Measurements from ENCODE around the gene ZNF526. TPM values are rescaled to one million over a fixed set of nuclear protein-coding genes. Genes with fewer than 3 reads are reported as not detected.

The ZNF526 gene, protein sequence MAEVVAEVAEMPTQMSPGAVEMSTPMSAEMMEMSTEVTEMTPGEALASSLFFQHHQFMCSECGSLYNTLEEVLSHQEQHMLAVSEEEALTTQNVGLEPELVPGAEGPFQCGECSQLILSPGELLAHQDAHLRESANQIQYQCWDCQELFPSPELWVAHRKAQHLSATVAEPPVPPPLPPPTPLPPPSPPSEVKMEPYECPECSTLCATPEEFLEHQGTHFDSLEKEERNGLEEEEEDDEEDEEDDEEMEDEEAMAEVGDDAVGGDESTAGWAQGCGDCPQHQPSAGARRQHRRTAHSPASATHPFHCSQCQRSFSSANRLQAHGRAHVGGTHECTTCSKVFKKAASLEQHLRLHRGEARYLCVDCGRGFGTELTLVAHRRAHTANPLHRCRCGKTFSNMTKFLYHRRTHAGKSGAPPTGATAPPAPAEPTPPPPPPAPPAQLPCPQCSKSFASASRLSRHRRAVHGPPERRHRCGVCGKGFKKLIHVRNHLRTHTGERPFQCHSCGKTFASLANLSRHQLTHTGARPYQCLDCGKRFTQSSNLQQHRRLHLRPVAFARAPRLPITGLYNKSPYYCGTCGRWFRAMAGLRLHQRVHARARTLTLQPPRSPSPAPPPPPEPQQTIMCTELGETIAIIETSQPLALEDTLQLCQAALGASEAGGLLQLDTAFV
- 7.1 and 11.4 TPM in 2 replicates for total RNA-seq

DNA sequence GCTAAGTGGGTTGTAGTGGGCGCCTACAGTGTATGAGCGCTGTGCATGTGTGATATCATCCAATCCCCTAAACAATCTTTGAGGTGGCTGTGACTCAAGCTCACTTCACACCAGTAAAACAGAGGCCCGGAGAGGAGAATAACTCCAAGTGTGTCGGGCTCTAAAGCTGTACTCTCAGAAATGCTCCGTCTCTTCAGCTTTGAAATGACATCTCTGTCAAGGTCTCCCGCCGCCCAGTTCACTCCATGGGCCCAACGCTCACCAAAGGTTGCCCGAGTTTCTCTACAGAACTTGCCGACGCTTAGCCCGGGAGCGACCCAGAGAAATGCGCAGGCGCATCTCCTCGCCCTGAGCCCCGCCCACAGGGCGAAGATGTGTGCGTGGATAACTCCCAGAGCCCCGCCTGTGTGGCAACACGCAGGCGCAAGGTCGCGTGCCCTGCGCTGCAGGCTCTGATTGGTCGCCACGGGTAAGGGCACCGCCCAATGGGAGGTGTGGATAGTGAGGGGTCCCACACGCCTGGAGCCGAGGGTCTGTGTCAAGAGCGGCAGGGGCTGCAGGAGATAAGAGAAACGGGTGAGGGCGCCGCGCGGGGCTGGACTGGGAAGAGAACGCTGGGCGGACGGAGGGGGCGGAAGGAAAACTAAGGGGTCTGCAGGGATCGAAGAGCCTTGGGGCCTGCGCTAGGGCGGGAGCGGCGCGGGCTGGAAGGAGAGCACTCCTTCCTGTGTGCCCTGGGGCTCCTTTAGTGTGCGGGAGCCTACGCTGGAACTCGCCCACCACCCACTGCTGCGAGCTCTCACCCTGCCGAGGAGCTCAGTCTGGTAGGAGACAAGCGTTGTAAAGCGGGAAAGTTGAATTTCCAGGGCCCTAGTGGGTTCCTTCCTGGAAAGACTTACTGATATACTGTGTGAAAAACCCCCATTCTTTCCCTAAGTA lies at the start of gene ZNF526:
ZNF526 (plus strand) TSS at position 501 of the 939 bp plus-strand sequence. CDS start 4,092 bp downstream, outside the sequence.
- DNase-seq (ENCODE audit: low read depth): peak; percentile 95

DNA sequence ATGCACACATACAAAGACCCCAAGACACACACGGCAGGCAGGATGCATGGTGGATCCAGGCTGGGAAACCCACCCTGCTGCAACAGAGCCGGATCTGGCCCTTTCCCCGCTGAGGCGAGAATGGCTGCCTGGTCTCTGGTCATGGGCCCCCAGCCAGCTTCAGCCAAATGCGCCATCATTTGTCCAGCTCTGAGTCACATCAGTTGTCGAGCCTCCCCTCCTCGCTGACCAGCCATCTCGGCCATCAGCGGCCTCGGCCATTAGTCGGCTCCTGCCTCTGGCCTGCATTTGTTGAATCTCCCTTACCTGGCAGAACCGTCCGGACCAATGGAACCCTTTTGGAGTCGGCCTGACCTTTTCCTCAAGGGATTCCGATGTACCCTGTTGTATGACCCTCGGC lies 49.4 kb upstream of the ZNF526 start:
- no peak for DNase-seq (ENCODE audit: low read depth)

DNA sequence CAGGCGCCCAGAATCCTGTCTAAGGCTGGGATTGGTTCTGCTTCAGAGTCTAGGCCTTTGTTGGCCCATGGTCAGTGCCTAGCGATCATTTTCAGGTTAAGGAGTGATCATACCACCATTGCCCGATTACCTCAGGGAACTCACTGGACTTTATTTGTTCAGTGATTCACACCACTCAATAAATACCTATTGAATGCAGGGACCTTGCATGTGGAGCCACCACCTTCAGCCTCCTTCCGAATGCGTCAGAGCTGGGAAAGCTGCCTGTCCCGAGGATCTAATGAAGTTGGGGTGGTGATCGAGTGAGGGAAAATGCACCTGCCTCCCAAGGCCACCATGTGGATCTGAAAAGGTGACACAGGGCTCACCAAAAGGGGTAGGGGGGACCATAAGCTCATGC lies 47.9 kb upstream of the ZNF526 start:
- DNase-seq (ENCODE audit: low read depth): no peak

DNA sequence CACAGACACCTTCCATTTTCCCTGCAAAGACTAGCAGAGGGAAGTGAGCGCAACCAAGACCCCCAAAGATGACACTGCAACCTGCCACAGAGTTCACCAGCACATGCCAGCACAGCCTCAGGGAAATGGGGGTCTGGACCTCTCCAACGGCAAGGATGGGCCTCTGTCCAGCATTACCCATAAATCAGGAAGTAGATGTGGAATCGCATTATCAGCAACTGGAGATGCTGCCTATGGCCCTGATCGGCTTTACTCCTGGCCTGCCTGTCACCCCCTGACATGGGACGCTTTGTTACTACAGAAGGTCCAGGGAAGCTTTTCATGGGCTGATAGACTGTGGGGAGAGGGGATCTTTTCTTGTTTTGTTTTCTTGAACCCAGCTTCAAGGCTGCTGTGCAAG lies 46.4 kb upstream of the ZNF526 start:
- DNase-seq (ENCODE audit: low read depth): no peak

DNA sequence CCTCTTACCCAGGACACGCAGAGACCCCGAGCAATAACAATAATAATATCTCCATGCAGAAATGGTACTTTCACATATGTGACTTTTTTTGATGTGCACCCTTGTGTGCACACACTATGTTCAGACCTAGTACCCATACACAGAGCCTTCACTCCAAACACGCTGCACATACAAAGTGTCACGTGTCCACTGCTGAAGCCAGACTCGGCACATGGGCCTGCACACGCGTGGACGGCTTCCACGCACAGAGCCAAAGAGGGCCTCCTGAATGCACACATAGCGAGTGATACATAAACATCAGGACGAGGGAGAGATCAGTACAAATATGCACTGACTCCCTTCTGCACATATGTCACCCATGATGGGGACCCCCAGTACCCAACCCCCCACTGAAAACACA lies 45.9 kb upstream of the ZNF526 start:
- DNase-seq (ENCODE audit: low read depth): no peak

DNA sequence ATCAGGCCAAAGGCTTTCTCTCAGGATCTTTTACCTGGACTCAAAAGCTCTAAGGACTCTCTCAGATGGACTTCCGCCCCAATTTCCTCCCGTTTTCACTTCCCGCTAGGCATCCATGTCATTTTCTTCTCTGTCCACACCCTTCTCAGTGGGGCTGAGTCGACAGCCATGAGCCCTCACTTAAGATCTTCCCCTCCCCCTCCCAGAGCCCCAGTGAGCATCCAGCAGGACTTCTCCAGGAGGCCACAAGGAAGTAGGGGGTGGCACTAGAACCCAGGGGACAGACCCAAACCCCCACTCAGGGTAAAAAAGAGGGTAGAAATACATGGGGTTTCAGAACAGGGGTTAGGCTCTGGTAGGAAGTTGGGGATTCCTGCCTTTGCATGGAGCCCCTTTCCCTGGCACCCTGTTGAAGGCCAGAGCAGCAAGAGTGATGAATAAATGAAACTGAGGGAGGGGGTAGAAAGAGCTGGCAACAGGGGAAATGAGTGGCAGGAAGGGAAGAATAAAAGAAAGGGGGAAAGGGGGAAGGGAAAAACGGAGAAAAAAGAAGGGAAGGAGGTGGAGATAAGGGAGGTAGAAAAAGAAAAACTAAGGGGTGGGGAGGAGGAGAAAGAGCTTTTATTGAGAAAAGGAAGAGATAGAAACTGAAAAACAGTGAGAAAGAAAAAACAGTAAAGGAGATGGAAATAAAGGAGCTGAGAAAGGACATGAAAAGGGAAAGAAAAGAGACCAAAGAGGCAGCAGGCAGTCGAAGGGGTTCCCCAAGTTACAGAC lies 45.0 kb upstream of the ZNF526 start:
- DNase-seq (ENCODE audit: low read depth): no peak

DNA sequence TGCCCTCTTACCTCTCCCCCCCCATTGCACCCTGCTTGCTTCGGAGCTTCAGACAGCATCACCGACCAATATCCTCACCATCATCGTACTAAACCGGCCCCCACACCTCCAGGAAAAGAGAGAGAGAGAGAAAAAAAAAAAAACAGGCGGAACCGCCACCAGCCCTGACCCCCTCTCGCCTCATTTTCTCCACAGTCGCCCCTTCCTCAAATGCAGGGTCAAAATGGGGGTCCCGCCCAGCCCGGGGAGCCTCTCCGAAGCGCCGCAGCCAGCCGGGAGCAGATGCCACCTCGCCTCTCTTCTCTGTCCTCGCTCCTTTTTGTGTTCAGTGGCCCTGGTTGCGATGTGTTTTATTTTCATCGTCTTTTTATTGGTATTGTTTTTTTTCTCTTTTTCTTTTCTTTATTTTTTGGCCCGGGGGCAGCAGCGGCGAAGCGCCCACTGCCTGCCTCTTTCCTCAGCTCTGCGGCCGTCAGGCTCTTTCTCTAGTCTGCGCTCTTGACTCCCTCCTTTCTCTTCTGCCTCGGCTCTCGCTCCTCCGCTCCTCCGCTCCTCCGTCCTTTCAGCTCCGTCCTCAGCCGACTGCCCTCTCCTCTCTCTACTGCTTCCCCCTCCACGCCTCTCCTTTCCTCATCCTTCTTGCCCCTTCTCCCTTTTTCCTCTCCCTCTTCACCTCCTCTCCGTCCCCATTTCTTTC lies 44.0 kb upstream of the ZNF526 start:
- DNase-seq (ENCODE audit: low read depth): no peak

DNA sequence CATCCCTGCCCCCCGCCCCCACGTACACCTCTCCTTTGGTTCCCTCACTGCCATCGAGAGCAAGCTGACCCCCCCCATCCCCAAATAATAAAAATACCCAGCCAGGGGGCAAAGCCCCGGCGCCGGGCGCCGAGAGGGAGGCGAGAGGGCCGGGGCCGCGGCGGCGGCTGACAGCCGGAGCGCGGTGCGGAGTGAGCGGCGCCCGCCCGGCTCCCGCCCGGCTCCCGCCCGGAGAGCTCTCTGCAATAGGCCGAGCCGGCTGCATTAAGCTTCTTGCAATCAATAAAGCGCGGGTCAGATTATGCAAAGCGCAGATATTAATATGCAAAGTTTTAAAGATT lies 43.5 kb upstream of the ZNF526 start:
- no peak for DNase-seq (ENCODE audit: low read depth)

DNA sequence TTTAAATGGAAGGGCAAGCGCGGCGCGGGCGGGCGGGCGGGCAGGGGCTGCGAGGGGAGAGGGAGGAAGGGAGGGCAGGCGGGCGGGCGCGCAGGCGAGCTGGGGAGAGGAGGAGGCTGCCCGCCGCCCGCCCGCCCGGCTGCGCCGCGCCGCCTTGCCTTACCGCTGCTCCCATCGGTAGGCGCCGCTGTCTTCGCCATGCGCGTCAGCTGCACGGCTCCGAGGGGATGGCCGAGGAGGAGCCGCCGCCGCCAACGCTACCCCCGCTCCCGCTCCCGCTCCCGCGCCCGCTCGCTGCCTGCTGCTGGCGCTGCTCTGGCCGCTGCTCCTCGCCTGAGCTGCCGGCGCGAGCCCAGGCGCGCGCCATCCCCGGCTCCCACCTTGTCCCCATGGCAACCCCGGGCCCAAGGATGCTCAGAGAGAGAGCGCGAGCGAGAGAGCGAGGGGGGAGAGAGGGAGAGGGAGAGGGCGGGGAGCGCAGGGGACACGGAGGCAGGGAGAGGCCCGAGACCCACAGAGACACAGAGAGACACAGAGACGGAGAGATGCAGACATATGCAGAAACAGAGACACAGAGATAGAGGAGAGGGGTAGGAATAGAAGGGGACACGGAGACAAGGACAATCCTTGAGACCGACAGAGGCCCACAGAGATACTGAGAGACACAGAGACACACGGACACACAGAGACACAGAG lies 43.0 kb upstream of the ZNF526 start:
- peak; percentile 6 for DNase-seq (ENCODE audit: low read depth)

DNA sequence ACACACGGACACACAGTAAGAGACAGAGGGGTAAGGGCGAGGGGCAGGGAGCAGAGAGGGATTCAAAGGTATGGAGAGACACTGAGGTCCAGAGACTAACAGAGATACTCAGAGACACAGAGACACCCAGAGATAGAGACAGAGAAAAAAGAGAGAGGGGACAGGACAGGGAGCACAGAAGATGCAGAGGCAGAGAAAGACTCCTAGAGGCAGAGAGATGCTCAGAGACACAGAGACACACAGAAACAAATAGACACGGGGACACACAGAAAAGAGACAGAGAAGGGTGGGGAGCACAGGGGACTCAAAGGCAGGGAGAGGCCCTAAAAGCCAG lies 42.5 kb upstream of the ZNF526 start:
- no peak for DNase-seq (ENCODE audit: low read depth)

DNA sequence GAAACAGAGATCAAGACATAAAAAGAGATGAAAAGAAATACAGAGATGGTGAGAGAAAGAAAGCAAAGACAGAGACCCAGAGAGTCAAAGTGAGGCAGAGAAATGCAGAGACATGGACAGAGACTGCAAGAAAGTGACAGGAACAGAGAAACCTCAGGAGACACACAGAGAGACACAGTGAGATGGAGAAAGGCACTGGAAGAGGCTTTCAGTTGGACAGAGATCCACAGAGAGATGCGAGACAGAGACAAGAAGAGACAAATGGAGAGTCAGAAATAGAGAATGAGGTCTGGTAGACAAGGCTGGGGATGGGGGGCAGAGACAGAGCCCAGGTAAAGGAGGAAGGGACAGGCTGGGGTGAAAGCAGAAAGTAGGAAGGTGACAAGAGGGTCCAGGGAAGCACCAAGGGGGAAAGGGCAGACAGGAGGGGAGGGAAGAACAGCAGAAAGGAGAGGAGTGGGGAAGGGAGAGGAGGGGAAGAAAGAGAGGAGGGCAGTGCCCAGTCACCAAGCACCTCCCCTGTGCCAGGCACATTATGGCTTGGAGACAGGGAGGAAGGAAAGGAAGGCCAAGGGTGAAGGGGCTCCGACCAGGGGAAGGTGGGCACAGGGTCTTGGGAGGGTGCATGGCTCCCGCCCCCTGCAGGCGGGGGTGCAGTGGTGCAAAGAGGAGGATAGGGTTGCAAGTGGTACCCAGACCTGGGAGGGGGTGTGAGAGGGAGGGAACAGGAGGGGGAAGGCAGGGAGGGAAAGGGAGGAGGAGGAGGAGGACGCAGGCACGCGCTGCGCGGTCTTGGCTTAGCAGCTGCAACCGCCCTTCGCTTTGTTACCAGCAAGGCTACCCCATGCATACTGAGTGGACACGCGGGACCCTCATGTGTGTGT lies 41.1 kb upstream of the ZNF526 start:
- DNase-seq (ENCODE audit: low read depth): no peak

DNA sequence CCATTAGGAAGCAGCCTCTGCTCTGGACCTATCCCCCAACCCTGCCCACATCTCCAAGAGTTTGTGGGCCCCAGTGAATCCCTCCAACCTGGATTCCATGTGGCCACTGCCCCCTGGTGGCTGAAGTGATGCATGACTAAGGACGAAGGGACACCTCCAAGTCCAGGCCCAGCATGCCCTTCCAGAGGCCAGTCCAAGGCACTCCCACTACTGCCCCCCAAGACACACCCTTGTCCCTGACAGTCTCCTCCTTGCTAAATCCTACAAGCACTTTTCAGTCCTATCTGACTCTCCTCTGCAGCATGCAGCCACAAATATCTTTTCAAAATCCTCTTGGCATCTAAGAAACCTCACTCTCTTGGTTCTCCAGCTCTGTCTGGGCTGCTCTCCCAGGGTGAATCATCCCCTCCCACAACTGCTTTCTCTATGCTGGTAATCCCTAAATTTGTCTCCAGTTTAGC lies 35.7 kb upstream of the ZNF526 start:
- DNase-seq (ENCODE audit: low read depth): peak; percentile 51

DNA sequence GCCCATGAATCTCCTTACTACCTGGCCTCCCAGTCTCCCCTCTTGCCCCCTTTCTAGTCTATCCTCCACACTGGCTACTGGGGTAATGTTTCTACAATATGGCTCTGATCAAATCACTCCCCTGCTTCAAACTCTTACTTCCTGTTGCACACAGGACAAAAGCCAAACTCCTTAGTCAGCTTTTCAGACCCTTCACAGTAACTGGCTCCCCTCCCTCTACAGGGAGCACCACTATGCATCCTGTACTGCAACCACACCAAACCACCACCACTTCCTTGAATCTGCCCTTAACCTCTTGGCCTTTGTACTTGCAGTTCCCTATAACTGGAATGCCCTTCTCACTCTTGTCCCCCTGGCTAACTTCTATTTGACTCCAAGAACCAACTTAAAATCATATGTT lies 34.8 kb upstream of the ZNF526 start:
- DNase-seq (ENCODE audit: low read depth): no peak

DNA sequence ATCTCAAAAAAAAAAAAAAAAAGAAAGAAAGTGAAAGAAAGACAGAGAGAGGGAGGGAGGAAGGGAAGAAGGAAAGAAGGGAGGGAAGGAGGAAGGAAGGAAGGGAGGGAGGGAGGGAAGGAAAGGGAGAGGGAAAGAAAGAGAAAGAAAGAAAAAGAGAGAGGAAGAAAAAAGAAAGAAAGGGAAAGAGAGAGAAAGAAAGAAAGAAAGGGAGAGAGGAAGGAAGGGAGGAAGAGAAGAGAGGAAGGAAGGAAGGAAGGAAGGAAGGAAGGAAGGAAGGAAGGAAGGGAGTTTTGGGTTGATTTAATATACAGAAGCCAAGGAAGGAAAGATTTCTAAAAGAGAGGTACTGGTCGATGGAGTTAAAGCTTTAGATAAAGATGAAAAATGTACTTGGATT lies 31.4 kb upstream of the ZNF526 start:
- no peak for DNase-seq (ENCODE audit: low read depth)

DNA sequence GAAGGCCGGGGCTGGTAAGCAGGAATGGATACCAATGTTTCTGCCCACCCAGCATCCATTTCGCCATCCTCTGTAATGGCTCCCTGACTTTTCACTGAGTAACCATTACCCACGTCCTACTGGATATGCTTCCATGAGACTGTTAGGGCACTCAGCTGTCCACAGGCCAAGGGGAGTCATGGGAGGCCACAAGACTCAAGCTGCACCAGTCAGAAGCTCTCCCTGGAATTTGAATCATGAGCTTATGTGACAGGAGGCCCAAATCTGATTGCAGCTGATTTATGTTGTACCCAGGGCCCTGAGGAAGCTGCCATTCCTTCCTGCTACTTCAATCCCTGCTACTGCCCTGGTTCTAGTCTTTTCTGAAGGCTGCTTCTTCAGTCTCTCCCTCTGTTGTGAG lies 31.0 kb upstream of the ZNF526 start:
- DNase-seq (ENCODE audit: low read depth): peak; percentile 4

DNA sequence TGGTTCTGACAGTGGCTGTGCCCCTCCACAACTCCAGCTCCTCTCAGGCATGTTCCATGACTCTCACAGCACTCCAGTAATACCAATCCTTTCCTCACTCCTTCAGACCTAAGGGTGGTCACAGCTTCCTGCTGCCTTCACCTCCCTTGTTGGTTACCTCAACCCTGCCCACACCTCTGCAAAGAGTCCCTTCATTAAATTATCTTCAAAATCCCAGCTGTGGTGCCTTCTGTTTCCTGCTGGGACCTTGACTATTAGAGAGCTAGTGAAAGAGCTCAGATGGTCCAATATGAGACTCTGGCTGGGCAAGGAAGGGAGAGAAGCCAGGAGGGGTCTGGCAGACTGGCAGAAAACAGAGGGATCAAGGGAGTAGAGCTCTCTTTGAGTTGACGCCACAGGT lies 28.8 kb upstream of the ZNF526 start:
- no peak for DNase-seq (ENCODE audit: low read depth)

DNA sequence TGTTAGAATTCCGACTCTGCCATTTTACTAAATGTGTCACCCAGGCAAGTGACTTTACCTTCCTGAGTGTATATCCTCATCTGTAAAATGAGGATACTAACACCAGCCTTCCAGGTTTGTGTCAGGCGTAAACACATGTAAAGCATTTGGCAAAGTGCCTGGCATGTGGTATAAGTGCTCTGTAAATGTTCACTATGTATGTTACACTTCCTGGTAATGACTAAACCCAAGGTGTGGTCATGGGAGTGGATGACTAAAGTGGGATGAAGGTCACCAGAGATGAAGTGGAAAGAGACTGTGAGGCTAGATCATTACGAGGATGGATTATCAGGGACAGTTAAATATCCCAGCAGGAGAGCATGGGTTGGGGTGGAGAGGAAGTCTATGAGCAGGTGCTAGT lies 28.3 kb upstream of the ZNF526 start:
- DNase-seq (ENCODE audit: low read depth): peak; percentile 92

DNA sequence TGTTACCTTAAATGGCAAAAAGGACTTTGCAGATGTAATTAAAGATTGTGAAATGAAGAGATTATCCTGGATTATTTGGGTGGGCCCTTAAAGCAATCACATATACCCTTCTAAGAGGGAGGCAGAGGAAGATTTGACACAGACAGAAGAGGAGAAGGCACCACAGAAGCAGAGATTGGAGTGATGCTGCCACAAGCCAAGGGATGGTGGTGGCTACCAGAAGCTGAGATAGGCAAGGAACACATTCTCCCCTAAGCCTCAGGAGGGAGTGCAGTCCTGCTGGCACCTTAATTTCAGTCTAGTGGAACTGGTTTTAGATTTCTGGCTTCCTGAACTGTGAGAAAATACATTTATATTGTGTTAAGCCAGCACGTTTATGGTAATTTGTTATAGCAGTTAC lies 26.8 kb upstream of the ZNF526 start:
- no peak for DNase-seq (ENCODE audit: low read depth)

DNA sequence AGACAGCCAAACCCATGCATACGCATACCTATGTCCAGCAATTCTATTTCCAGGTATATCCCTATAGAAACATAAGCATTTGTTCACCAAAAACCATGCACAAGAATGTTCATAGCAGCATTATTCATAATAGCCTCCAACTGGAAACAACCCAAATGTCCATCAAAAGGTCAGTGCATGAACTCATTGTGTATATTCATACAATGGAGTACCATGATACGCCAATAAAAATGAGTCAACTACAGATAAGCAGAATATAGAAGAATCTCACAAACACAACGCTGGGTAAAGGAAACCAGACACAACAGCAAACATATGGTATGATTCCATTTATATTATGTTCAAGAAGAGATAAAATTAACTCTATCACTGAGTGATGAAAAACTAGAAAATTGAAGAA lies 26.4 kb upstream of the ZNF526 start:
- no peak for DNase-seq (ENCODE audit: low read depth)

Data from renal cortical epithelial cell (primary cell).